Measurements from ENCODE around the gene PDXDC1.

GRCh38 chr16:14965328-14965727 lies 9.5 kb upstream of the PDXDC1 start:
- TF ChIP-seq CTCF (IDR thresholded peaks at IDR 0.05) (no peak), NFATC4 (CRISPR knock-in tag; IDR thresholded peaks at IDR 0.05) (no peak), ZBTB43 (CRISPR knock-in tag; IDR thresholded peaks at IDR 0.05) (no peak), ZNF532 (CRISPR knock-in tag; IDR thresholded peaks at IDR 0.05; ENCODE audit: borderline replicate concordance) (no peak), SMAD4 (CRISPR knock-in tag; IDR thresholded peaks at IDR 0.05) (no peak), ATF6 (CRISPR knock-in tag; IDR thresholded peaks at IDR 0.05) (no peak), NR2C2 (CRISPR knock-in tag; IDR thresholded peaks at IDR 0.05) (no peak), FOXP4 (CRISPR knock-in tag; IDR thresholded peaks at IDR 0.05) (no peak)
